Measurements from ENCODE around the gene TMEM158. TPM values are rescaled to one million over a fixed set of nuclear protein-coding genes. Genes with fewer than 3 reads are reported as not detected.

The TMEM158 gene
- total RNA-seq, 1 donor = under 0.01 TPM

DNA sequence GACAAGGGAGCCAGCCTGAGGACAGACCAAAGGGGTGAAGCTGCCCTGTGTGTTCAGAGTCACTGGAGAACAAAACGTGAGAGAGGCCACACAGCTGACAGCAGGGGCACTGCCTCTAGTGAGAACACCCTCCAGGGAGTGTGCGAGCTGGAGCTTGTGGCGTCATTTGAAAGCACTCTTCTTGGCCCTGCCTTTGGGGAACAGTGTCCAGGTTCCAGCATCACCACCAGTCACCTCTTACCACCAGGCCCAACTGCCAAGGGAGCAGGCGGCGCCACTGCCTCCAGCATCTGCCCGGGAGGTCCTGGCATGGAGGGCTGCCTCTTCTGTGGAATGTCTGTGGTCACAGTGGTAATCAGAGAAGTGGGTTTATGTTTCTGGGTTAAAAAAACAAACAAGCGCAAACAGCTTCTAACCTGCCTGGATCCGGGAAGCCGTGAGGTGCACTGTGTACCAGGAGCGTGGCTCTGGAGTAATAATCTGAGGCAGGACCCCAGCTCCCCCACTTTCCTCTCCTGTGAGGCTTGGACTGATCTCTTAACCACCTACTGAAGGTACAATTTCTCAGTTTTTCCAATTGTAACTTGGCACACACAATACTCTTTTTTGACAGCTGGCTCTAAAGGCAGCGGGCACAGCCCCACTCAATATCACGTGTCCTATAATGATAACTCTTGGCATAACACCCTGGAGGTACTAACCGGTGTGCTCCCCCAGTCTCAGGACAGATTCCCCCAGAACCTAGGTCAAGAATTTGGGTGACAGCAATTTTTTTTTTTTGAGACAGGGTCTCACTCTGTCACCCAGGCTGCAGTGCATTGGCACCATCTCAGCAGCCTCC lies 47.7 kb downstream of the TMEM158 start:
- no peak for DNase-seq (ENCODE audit: low read depth in 2 of 3, low spot score in 2 of 3)

DNA sequence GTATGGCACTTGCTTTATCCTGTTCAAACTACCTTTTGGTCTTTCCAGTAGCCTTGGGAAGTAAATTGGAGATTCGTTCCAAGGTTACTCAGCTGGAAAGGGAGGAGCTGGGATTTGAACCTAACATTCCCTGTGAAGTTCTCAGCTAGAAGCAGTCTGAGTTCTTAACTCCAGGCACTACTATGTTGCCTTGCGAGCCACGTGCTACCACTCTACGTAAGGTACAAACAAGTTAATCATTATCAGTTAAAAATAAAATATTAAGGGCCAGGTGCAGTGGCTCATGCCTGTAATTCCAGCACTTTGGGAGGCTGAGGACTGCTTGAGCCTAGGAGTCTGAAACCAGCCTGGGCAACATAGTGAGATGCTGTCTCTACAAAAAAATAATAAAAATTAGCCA lies 49.2 kb downstream of the TMEM158 start:
- DNase-seq (ENCODE audit: low read depth in 2 of 3, low spot score in 2 of 3) = no peak

Small RNA genes within 50 kb of the gene (small RNA-seq; reads per million reads assigned to genes)
- 0.61 reads per million for gene RF00012

Other genes starting within 250 kb of the TMEM158 start
- 12.9 TPM for gene CLEC3B, start 200.0 kb downstream of the TMEM158 start, total RNA-seq
- 14.0 TPM for gene CDCP1, start 79.9 kb downstream of the TMEM158 start, total RNA-seq
- gene LARS2, start 162.3 kb upstream of the TMEM158 start, total RNA-seq = 21.5 TPM